Heart right ventricle (tissue), 16 donors: ENCODE results near the gene ZNF79. TPM values are rescaled to one million over a fixed set of nuclear protein-coding genes. Genes with fewer than 3 reads are reported as not detected.

Experiments
- ATAC-seq, 8 donors: fragments of 200-7000 bp; cut with Tn5 transposase; one replicate each; pipeline ENCODE4 v1.9.1; 2020; ENCODE audit warnings: mild to moderate bottlenecking in 8 of 8, moderate library complexity in 8 of 8, moderate number of reproducible peaks in 1 of 8
- DNase-seq, 2 donors: peaks; one replicate each; pipeline ENCODE4 v3.0.0-alpha.2; 2020
- H3K27ac ChIP-seq, 10 donors: fragments of 200-600 bp; sonication (generic) in 2 of 10; one replicate each; pipeline versions ENCODE4 v1.5.0 to v1.8.0; 2020 to 2022; ENCODE audit warnings: mild to moderate bottlenecking in 3 of 10
- H3K27me3 ChIP-seq, 7 donors: fragments of 200-600 bp; one replicate each; pipeline ENCODE4 v1.8.0; 2021 to 2022; ENCODE audit warnings: mild to moderate bottlenecking in 2 of 7
- H3K36me3 ChIP-seq, 9 donors: fragments of 200-600 bp; sonication (generic) in 1 of 9; one replicate each; pipeline versions ENCODE4 v1.5.0 to v1.8.0; 2020 to 2022; ENCODE audit warnings: mild to moderate bottlenecking in 2 of 9
- H3K4me1 ChIP-seq, 9 donors: fragments of 200-600 bp; sonication (generic) in 1 of 9; one replicate each; pipeline versions ENCODE4 v1.5.0 to v1.8.0; 2020 to 2022; ENCODE audit warnings: mild to moderate bottlenecking in 4 of 9
- H3K4me3 ChIP-seq, 10 donors: fragments of 200-600 bp; sonication (generic) in 2 of 10; one replicate each; pipeline versions ENCODE4 v1.5.0 to v1.8.0; 2020 to 2022; ENCODE audit warnings: mild to moderate bottlenecking in 7 of 10, moderate library complexity in 2 of 10
- H3K9me3 ChIP-seq, 11 donors: fragments of 200-600 bp in 10 of 11; sonication (generic) in 2 of 11; one replicate each; pipeline versions ENCODE4 v1.5.0 to v1.8.0; 2013 to 2022; ENCODE audit warnings: mild to moderate bottlenecking in 2 of 11, control low read depth in 1 of 11, moderate library complexity in 1 of 11
- WGBS, 2 donors: extraction: QIAGEN DNeasy Blood & Tissue Kit; methylation state at CpG; one replicate each; pipeline ENCODE4 v1.1.7; 2013; ENCODE audit warnings: inconsistent platforms in 1 of 2; 5-methylcytosine and 5-hydroxymethylcytosine counted together
- intact Hi-C, 10 donors: fragments of 100-400 bp; cut with DNase I; formaldehyde crosslinking; loops; one replicate each; pipeline versions ENCODE4 v1.11.1 to v1.14.2; 2022
- polyA plus RNA-seq, 2 donors: library from polyadenylated mRNA; stranded (reverse); fragments of 200-250 nt; gene quantifications; one replicate each; pipeline ENCODE4 v1.2.3, GENCODE V29; 2013
- total RNA-seq, 10 donors: library from RNA; stranded (reverse); fragmentation: NEBNext Ultra II Directional in 3 of 10; extraction: Animal tissue kit (Norgen Biotek cat#: 25700) in 3 of 10; gene quantifications; one replicate each; pipeline versions ENCODE4 v1.2.1 to v1.2.4, GENCODE V29; 2021 to 2023
- TF ChIP-seq, protein P1 (sequence below), 9 donors: fragments of 200-600 bp; sonication (generic) in 2 of 9; IDR thresholded peaks; one replicate each; pipeline versions ENCODE4 v1.5.0 to v1.8.0; 2021 to 2022; ENCODE audit warnings: antibody characterized with exemption in 9 of 9, mild to moderate bottlenecking in 5 of 9, moderate library complexity in 1 of 9
- donor health status: Arrhythmogenic right ventricular cardiomyopathy.
- donor health status: ischemic (EF 13 %, LVEDD 7.1; RV severe dilation, severe dysfunction).
- donor health status: healthy with polysubstance abuse.
- donor health status: DM: no; HTN: yes; CAD: no.
- donor health status: DM: no; HTN: no; CAD: no.
- donor health status: ischemic (EF 25% LVEDD 6.9; RV normal size, moderate dysfunction).
- donor health status: ischemic (EF 25% LVEDD 5.7; RV mildly dilated, moderate dysfunction).
- donor health status: healthy.
- donor health status: DM: yes; HTN: yes; CAD: no.
- donor health status: Ischemic cardiomyopathy.
- donor health status: ischemic (EF 35%, LVEDD 5.7; RV mildly dilated, moderate dysfunction).
- donor health status: nonischemic (EF 11% LVEDD 7.7; RV severe dilation, severe dysfunction).
- donor health status: DM: yes; HTN: yes; CAD: no.
- donor health status: PGD.
- donor health status: ischemic (EF 29% LVEDD 5.4; RV normal size, mild dysfunction).
- donor health status: nonischemic (EF 23%, LVEDD 6.1; RV moderate dilation, normal function).

The ZNF79 gene
- total and polyA plus RNA-seq, 12 donors: 2.1 to 8.3 (median 5.8) TPM

DNA sequence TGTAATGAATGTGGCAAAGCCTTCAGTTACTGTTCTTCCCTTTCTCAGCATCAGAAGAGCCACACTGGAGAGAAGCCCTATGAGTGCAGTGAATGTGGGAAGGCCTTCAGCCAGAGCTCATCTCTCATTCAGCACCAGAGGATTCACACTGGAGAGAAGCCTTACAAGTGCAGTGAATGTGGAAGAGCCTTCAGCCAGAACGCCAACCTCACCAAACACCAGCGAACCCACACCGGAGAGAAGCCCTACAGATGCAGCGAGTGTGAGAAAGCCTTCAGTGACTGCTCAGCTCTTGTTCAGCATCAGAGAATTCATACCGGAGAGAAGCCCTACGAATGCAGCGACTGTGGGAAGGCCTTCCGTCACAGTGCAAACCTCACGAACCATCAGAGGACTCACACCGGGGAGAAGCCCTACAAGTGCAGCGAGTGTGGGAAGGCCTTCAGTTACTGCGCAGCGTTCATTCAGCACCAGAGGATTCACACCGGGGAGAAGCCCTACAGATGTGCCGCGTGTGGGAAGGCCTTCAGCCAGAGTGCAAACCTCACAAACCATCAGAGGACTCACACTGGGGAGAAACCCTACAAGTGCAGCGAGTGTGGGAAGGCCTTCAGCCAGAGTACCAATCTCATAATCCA is 20.2 kb downstream of the ZNF79 start:
- ATAC-seq (no peak), DNase-seq (no peak)
- Histone ChIP-seq H3K27me3 (no peaks in the 10 kb centered on the region), H3K4me1 (peaks cover 0 to 16% (median 10%) of the 10 kb centered on the region in 9 donors), H3K36me3 (peaks cover 0 to 100% (median 87%) of the 10 kb centered on the region in 9 donors), H3K27ac (no peak overlapping the region), H3K9me3 (peaks cover 0 to 3% (median 0%) of the 10 kb centered on the region in 11 donors), H3K4me3 (no peak overlapping the region)
- TF ChIP-seq, protein P1, sequence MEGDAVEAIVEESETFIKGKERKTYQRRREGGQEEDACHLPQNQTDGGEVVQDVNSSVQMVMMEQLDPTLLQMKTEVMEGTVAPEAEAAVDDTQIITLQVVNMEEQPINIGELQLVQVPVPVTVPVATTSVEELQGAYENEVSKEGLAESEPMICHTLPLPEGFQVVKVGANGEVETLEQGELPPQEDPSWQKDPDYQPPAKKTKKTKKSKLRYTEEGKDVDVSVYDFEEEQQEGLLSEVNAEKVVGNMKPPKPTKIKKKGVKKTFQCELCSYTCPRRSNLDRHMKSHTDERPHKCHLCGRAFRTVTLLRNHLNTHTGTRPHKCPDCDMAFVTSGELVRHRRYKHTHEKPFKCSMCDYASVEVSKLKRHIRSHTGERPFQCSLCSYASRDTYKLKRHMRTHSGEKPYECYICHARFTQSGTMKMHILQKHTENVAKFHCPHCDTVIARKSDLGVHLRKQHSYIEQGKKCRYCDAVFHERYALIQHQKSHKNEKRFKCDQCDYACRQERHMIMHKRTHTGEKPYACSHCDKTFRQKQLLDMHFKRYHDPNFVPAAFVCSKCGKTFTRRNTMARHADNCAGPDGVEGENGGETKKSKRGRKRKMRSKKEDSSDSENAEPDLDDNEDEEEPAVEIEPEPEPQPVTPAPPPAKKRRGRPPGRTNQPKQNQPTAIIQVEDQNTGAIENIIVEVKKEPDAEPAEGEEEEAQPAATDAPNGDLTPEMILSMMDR (IDR thresholded peaks at IDR 0.05): no peak
- WGBS, 2 donors: 87 to 95% methylated on average over 17 of the region's 17 CpGs
- intact Hi-C loops: no loop called here

DNA sequence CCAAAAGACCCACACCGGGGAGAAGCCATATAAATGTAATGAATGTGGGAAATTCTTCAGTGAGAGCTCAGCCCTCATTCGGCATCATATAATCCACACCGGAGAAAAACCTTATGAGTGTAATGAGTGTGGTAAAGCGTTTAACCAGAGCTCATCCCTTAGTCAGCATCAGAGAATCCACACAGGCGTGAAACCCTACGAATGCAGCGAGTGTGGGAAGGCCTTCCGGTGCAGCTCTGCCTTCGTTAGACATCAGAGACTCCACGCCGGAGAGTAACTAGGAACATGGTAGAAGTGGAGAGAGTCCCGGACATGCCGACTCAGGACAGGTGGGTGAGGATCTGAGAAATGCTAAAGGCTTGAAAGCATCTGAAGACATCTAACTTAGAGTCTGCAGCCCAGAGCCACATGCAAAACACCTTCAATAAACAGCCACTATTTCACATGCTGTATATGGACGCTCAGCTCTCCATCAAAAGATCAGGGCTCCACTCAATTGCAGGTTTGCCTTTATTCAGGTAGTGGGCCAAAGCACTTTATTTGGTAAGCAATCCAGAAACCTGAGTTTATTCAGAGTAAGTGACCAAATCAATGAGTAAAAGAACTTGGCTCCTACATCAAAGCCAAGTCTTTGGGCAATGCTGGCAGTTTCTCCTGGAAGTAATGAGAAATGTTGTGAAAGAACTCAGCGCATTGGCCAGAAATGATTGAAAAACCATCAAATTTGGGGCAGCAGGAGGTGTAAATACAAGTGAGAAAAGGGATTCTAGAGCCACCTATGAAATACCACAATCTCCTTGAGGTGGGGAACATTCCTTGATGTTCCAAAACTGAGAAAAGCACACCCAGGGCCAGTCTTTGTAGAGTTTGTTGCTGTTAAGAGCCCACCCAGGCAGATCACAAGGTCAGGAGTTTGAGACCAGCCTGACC is 21.0 kb downstream of the ZNF79 start:
- peaks cover 3 to 24% (median 18%) of the 10 kb centered on the region in 9 donors for H3K4me1 ChIP-seq
- H3K27ac ChIP-seq: no peak overlapping the region
- H3K27me3 ChIP-seq: no peaks in the 10 kb centered on the region
- H3K36me3 ChIP-seq: peaks cover 0 to 100% (median 80%) of the 10 kb centered on the region in 9 donors
- DNase-seq (no peak), ATAC-seq (no peak)
- TF ChIP-seq, protein P1 (IDR thresholded peaks at IDR 0.05): no peak
- no peak overlapping the region for H3K4me3 ChIP-seq
- intact Hi-C loops: no loop called here
- WGBS, 2 donors: 95% methylated on average over 15 of the region's 15 CpGs
- peaks cover 0 to 3% (median 0%) of the 10 kb centered on the region in 11 donors for H3K9me3 ChIP-seq

DNA sequence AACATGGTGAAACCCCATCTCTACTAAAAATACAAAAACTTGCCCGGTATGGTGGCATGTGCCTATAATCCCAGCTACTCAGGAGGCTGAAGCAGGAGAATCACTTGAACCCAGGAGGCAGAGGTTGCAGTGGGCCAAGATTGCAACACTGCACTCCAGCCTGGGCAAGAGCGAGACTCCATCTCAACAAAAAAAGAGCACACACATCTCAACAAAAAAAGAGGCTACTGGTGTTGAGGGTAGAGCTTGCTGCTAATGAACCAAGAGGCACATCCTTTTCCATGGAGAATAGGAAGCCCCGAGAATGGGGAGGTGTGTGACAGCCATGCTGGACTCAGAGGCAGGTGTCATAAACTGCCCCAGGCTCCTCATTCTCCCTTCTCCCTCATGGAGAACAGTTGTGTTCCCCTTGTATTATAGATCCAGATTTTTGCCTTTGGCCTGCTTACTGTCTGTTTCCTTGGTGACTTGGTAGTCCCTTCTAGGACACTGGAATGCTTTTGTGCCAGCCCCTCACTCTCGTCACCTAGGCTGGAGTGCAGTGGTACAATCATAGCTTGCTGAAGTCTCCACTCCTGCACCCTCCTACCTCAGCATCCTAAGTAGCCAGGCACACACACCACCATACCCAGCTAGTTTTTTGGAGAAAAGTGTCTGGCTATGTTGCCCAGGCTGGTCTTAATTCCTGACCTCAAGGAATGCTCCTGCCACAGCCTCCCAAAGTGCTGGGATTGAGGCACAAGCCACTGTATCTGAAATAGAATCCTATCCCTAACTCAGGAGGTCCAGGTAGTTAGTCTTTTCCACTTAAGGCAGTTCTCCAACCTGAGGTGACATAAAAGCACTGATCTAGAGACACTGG is 21.9 kb downstream of the ZNF79 start:
- WGBS, 2 donors: 77 to 82% methylated on average over 4 of the region's 4 CpGs

More for the DNA sequence above, 21.9 kb downstream of the ZNF79 start:
- intact Hi-C loops: no loop called here
- no peak for DNase-seq
- Histone ChIP-seq H3K36me3 (peaks cover 0 to 91% (median 72%) of the 10 kb centered on the region in 9 donors), H3K9me3 (peaks cover 0 to 3% (median 0%) of the 10 kb centered on the region in 11 donors), H3K4me3 (no peak overlapping the region), H3K27ac (no peak overlapping the region), H3K4me1 (peaks cover 3 to 29% (median 23%) of the 10 kb centered on the region in 9 donors), H3K27me3 (no peaks in the 10 kb centered on the region)
- TF ChIP-seq, protein P1 (IDR thresholded peaks at IDR 0.05): no peak
- ATAC-seq: no peak
